ENCODE measurements around the gene PLSCR4. TPM values are rescaled to one million over a fixed set of nuclear protein-coding genes. Genes with fewer than 3 reads are reported as not detected.

The PLSCR4 gene
- total RNA-seq, 1 experiment from 2014 or later = 3.5 TPM

DNA sequence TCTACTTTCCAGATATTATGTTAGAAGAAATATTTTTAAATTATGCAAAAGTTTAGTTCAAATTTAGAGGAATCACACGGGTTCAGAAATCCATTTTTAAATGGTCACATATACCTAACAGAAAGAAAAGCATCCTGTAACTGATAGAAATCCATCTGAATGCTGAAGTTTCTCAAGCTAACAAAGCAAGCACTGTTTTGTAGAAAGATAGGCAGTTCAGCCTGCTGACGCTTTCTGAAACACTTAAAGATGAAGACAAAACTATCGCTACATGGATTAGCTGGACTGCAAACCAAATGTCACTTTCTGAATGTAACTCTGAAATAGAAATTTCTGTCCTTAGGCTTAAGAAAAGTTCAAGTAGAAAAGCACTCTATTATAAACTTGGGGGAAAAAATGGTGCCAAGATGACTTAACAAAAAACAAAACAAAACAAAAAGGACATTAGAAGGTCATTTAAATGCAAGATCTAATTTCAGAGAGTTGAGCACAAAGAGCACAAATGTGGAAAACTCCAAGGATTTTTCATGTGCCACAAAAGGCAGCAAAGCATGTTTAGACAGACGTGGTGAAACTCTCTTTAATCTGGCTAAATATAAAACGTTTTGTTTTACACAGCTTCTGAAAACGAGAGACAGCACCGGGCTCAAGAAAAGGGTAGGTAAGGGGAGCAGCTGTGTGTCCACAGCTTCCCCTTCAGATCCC, 91.1 kb downstream of the PLSCR4 start:
- BruUV-seq (replicated peaks) = no TSS peak
- in situ Hi-C loops (cut with HindIII; ENCODE audit: low pct_unique_long_range_greater_than_20kb, low sequenced_read_pairs) = no loop called here

DNA sequence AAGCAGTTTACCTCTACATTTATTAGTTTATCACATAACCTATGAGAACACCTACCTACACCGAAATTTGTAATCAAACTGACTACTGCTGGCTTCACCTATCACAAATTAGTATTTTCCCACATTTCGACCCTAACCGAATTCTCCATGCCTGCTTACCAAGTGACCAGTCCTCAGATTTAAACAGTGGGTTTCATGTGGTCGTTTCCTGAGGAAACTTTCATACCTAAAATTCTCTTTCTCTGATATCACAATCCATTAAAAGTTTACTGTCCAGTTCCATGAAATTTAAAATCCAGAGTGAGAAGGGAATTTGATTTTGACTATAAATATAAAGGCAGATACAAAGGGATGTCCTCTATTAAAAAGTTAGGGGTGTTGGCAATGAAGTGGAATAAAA, 91.9 kb downstream of the PLSCR4 start:
- ChIA-PET POLR2A (interaction anchor here (1.1 kb wide), 1 partner anchor 94 kb away, joined by 5 read pairs; no protein-coding TSS in a partner anchor), CTCF (no interaction called here)
- BruUV-seq (replicated peaks) = no TSS peak
- Histone ChIP-seq H3K36me3 (ENCODE audit: control insufficient read depth, insufficient read depth, low read length) (no peaks in the 10 kb centered on the region; the same call in 1 of the 2 replicates), H3K9me3 (ENCODE audit: control insufficient read depth, insufficient read depth, low read depth, low read length) (no peaks in the 10 kb centered on the region), H3K4me1 (ENCODE audit: control insufficient read depth, insufficient read depth, low read length) (peaks cover 59% of the 10 kb centered on the region), H3K27me3 (ENCODE audit: control insufficient read depth, insufficient read depth, low read length) (no peaks in the 10 kb centered on the region), H3K27ac (ENCODE audit: low read length) (peak overlapping the region; percentile 99), H3K4me3 (ENCODE audit: low read depth in 2 of 2, low read length in 2 of 2) (peak overlapping the region; percentile 77 to 93)
- DNase-seq (ENCODE audit: low read depth, low spot score) (no peak), ATAC-seq (no peak)
- TF ChIP-seq SIN3A (IDR thresholded peaks at IDR 0.05; ENCODE audit: borderline replicate concordance, insufficient read depth, low read depth, low read length) (no peak), POLR2AphosphoS5 (IDR thresholded peaks at IDR 0.05; ENCODE audit: low read depth, low read length) (no peak), TCF7L2 (IDR thresholded peaks at IDR 0.05; ENCODE audit: low read depth, low read length) (no peak), REST (IDR thresholded peaks at IDR 0.05; ENCODE audit: insufficient read depth in 1 of 2, low read depth in 2 of 2, low read length in 1 of 2) (no peak)
- TF ChIP-seq, protein P1, sequence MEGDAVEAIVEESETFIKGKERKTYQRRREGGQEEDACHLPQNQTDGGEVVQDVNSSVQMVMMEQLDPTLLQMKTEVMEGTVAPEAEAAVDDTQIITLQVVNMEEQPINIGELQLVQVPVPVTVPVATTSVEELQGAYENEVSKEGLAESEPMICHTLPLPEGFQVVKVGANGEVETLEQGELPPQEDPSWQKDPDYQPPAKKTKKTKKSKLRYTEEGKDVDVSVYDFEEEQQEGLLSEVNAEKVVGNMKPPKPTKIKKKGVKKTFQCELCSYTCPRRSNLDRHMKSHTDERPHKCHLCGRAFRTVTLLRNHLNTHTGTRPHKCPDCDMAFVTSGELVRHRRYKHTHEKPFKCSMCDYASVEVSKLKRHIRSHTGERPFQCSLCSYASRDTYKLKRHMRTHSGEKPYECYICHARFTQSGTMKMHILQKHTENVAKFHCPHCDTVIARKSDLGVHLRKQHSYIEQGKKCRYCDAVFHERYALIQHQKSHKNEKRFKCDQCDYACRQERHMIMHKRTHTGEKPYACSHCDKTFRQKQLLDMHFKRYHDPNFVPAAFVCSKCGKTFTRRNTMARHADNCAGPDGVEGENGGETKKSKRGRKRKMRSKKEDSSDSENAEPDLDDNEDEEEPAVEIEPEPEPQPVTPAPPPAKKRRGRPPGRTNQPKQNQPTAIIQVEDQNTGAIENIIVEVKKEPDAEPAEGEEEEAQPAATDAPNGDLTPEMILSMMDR (IDR thresholded peaks at IDR 0.05) = no peak
- in situ Hi-C loops (cut with HindIII; ENCODE audit: low pct_unique_long_range_greater_than_20kb, low sequenced_read_pairs) (no loop called here), intact Hi-C loops (cut with micrococcal nuclease; ENCODE audit: unreplicated experiment) (no loop called here)

More for the DNA sequence above, 91.1 kb downstream of the PLSCR4 start:
- Histone ChIP-seq H3K27ac (ENCODE audit: low read length) (peak overlapping the region; percentile 99), H3K36me3 (ENCODE audit: control insufficient read depth, insufficient read depth, low read length) (no peaks in the 10 kb centered on the region; the same call in 1 of the 2 replicates), H3K9me3 (ENCODE audit: control insufficient read depth, insufficient read depth, low read depth, low read length) (no peaks in the 10 kb centered on the region), H3K4me3 (ENCODE audit: low read depth in 2 of 2, low read length in 2 of 2) (peak overlapping the region; percentile 77 to 93), H3K4me1 (ENCODE audit: control insufficient read depth, insufficient read depth, low read length) (peaks cover 61% of the 10 kb centered on the region), H3K27me3 (ENCODE audit: control insufficient read depth, insufficient read depth, low read length) (no peaks in the 10 kb centered on the region)
- ATAC-seq (no peak), DNase-seq (ENCODE audit: low read depth, low spot score) (no peak)
- no peak for TF ChIP-seq POLR2AphosphoS5 (IDR thresholded peaks at IDR 0.05; ENCODE audit: low read depth, low read length)
- TF ChIP-seq REST (IDR thresholded peaks at IDR 0.05; ENCODE audit: insufficient read depth in 1 of 2, low read depth in 2 of 2, low read length in 1 of 2) = no peak
- TF ChIP-seq TCF7L2 (IDR thresholded peaks at IDR 0.05; ENCODE audit: low read depth, low read length) = no peak
- no peak for TF ChIP-seq SIN3A (IDR thresholded peaks at IDR 0.05; ENCODE audit: borderline replicate concordance, insufficient read depth, low read depth, low read length)
- TF ChIP-seq, protein P1 (IDR thresholded peaks at IDR 0.05) = no peak
- CTCF ChIA-PET = interaction anchor here (0.7 to 1.2 kb wide), 2 partner anchors 28 to 94 kb away, joined by 3 to 4 read pairs; no protein-coding TSS in a partner anchor
- POLR2A ChIA-PET = interaction anchor here (1.1 kb wide), 1 partner anchor 94 kb away, joined by 5 read pairs; no protein-coding TSS in a partner anchor
- intact Hi-C loops (cut with micrococcal nuclease; ENCODE audit: unreplicated experiment) = loop anchor here (5.0 kb wide), 1 partner anchor 92 kb away; no protein-coding TSS in a partner anchor
